ENCODE data around the gene MAP4.

MAP4 gene

GRCh38 chr3:47882338-47882737, 133.9 kb downstream of the MAP4 start:
- H3K27me3 ChIP-seq (ENCODE audit: control insufficient read depth, low read length), result no peaks in the 10 kb centered on the region
- no peaks in the 10 kb centered on the region for H3F3A ChIP-seq (ENCODE audit: control insufficient read depth, insufficient read depth)
- H3K36me3 ChIP-seq (ENCODE audit: control insufficient read depth, low read length), result no peaks in the 10 kb centered on the region
- H3K4me2 ChIP-seq (ENCODE audit: low read length), result no peak overlapping the region
- no peak overlapping the region for H3K4me3 ChIP-seq (ENCODE audit: low read length)
- no peaks in the 10 kb centered on the region for H3K9me3 ChIP-seq (ENCODE audit: control insufficient read depth, insufficient read depth, low read length)
- no peaks in the 10 kb centered on the region for H4K20me1 ChIP-seq (ENCODE audit: control insufficient read depth, insufficient read depth, low read depth, low read length)
- H3K79me2 ChIP-seq (ENCODE audit: control insufficient read depth, low read length), result no peaks in the 10 kb centered on the region
- TF ChIP-seq EZH2phosphoT487 (IDR thresholded peaks at IDR 0.05; ENCODE audit: borderline replicate concordance, low read length), result no peak
- no peak for TF ChIP-seq CTCF (IDR thresholded peaks at IDR 0.05; ENCODE audit: low read depth, low read length, poor library complexity, severe bottlenecking)
- no peak overlapping the region for H3K27ac ChIP-seq (ENCODE audit: low read depth, low read length)
- H3K4me1 ChIP-seq (ENCODE audit: control insufficient read depth, low read length), result no peaks in the 10 kb centered on the region
- no peaks in the 10 kb centered on the region for H3K9me2 ChIP-seq (replicated peaks; ENCODE audit: control insufficient read depth, low read length)

GRCh38 chr3:47877719-47878118, 138.5 kb downstream of the MAP4 start:
- H3K27me3 ChIP-seq (ENCODE audit: control insufficient read depth, low read length), result no peaks in the 10 kb centered on the region
- H3K36me3 ChIP-seq (ENCODE audit: control insufficient read depth, low read length), result 0 out of 2 replicates have a peak, but pooled peaks cover 3% of the 10 kb centered on the region

GRCh38 chr3:47877290-47877689, 138.9 kb downstream of the MAP4 start:
- Histone ChIP-seq H3K27me3 (ENCODE audit: control insufficient read depth, low read length) (no peaks in the 10 kb centered on the region), H3K36me3 (ENCODE audit: control insufficient read depth, low read length) (0 out of 2 replicates have a peak, but pooled peaks cover 3% of the 10 kb centered on the region), H3K27ac (ENCODE audit: low read depth, low read length) (no peak overlapping the region)

More at GRCh38 chr3:47877719-47878118, 138.5 kb downstream of the MAP4 start:
- no peaks in the 10 kb centered on the region for H3K9me3 ChIP-seq (ENCODE audit: control insufficient read depth, insufficient read depth, low read length)
- no peak overlapping the region for H3K4me2 ChIP-seq (ENCODE audit: low read length)
- H3K4me3 ChIP-seq (ENCODE audit: low read length), result no peak overlapping the region
- H3F3A ChIP-seq (ENCODE audit: control insufficient read depth, insufficient read depth), result no peaks in the 10 kb centered on the region
- H3K4me1 ChIP-seq (ENCODE audit: control insufficient read depth, low read length), result no peaks in the 10 kb centered on the region
- H4K20me1 ChIP-seq (ENCODE audit: control insufficient read depth, insufficient read depth, low read depth, low read length), result no peaks in the 10 kb centered on the region
- H3K27ac ChIP-seq (ENCODE audit: low read depth, low read length), result no peak overlapping the region
- H3K9me2 ChIP-seq (replicated peaks; ENCODE audit: control insufficient read depth, low read length), result no peaks in the 10 kb centered on the region
- no peaks in the 10 kb centered on the region for H3K79me2 ChIP-seq (ENCODE audit: control insufficient read depth, low read length)
- TF ChIP-seq CTCF (IDR thresholded peaks at IDR 0.05; ENCODE audit: low read depth, low read length, poor library complexity, severe bottlenecking) (no peak), EZH2phosphoT487 (IDR thresholded peaks at IDR 0.05; ENCODE audit: borderline replicate concordance, low read length) (no peak)

More at GRCh38 chr3:47877290-47877689, 138.9 kb downstream of the MAP4 start:
- Histone ChIP-seq H3K4me3 (ENCODE audit: low read length) (no peak overlapping the region), H3K4me2 (ENCODE audit: low read length) (no peak overlapping the region), H3K9me2 (replicated peaks; ENCODE audit: control insufficient read depth, low read length) (no peaks in the 10 kb centered on the region), H3K9me3 (ENCODE audit: control insufficient read depth, insufficient read depth, low read length) (no peaks in the 10 kb centered on the region), H3K4me1 (ENCODE audit: control insufficient read depth, low read length) (no peaks in the 10 kb centered on the region), H4K20me1 (ENCODE audit: control insufficient read depth, insufficient read depth, low read depth, low read length) (no peaks in the 10 kb centered on the region), H3F3A (ENCODE audit: control insufficient read depth, insufficient read depth) (no peaks in the 10 kb centered on the region), H3K79me2 (ENCODE audit: control insufficient read depth, low read length) (no peaks in the 10 kb centered on the region)
- TF ChIP-seq EZH2phosphoT487 (IDR thresholded peaks at IDR 0.05; ENCODE audit: borderline replicate concordance, low read length) (no peak), CTCF (IDR thresholded peaks at IDR 0.05; ENCODE audit: low read depth, low read length, poor library complexity, severe bottlenecking) (no peak)
